ENCODE results near the gene MOB2.
"Not testable (repeated sequence)": the region's sequence is repeated elsewhere in the genome, so short reads cannot be mapped to it uniquely, and the experiment has no call there.

The MOB2 gene

GRCh38 chr11:1513326-1514296, 27.0 kb upstream of the MOB2 start:
- no peak overlapping the region for H3K4me3 ChIP-seq (ENCODE audit: low read depth, low read length)
- no peak for TF ChIP-seq CTCF (IDR thresholded peaks at IDR 0.05; ENCODE audit: borderline replicate concordance, insufficient read depth, low read depth, low read length)

GRCh38 chr11:1512531-1513258, 26.1 kb upstream of the MOB2 start:
- not testable (repeated sequence) for H3K4me3 ChIP-seq (ENCODE audit: low read depth, low read length)

GRCh38 chr11:1511937-1512496, 25.4 kb upstream of the MOB2 start:
- TF ChIP-seq CTCF (IDR thresholded peaks at IDR 0.05; ENCODE audit: borderline replicate concordance, insufficient read depth, low read depth, low read length) = no peak

GRCh38 chr11:1510928-1511327, 24.3 kb upstream of the MOB2 start:
- TF ChIP-seq CTCF (IDR thresholded peaks at IDR 0.05; ENCODE audit: borderline replicate concordance, insufficient read depth, low read depth, low read length) = no peak
- no peak overlapping the region for H3K4me3 ChIP-seq (ENCODE audit: low read depth, low read length)

More at GRCh38 chr11:1511937-1512496, 25.4 kb upstream of the MOB2 start:
- no peak overlapping the region for H3K4me3 ChIP-seq (ENCODE audit: low read depth, low read length)

- H3K4me3 ChIP-seq (ENCODE audit: low read depth, low read length) = not testable (repeated sequence)
These were observed 23.8 kb upstream of the MOB2 start for GRCh38 chr11:1510351-1510750.

GRCh38 chr11:1509626-1510255, 23.2 kb upstream of the MOB2 start:
- H3K4me3 ChIP-seq (ENCODE audit: low read depth, low read length) = no peak overlapping the region
- TF ChIP-seq CTCF (IDR thresholded peaks at IDR 0.05; ENCODE audit: borderline replicate concordance, insufficient read depth, low read depth, low read length) = no peak

GRCh38 chr11:1508986-1509385, 22.4 kb upstream of the MOB2 start:
- H3K4me3 ChIP-seq (ENCODE audit: low read depth, low read length) = no peak overlapping the region
- no peak for TF ChIP-seq CTCF (IDR thresholded peaks at IDR 0.05; ENCODE audit: borderline replicate concordance, insufficient read depth, low read depth, low read length)

Measured in GM12875 (cell line).